Ectodermal cell (in vitro differentiated cells): Measurements from ENCODE around the gene KCNK17.

ENCODE experiments used
- H3K27ac ChIP-seq: 2 replicates; pipeline ENCODE4 v1.7.0; 2013; ENCODE audit warnings: mild to moderate bottlenecking, low read depth, low read length; ENCODE audit not compliant: insufficient read depth, poor library complexity, severe bottlenecking
- H3K27me3 ChIP-seq: 2 replicates; pipeline ENCODE4 v1.7.0; 2013; ENCODE audit warnings: mild to moderate bottlenecking, low read length; ENCODE audit not compliant: insufficient read depth, control insufficient read depth, poor library complexity, severe bottlenecking
- H3K36me3 ChIP-seq: one replicate; pipeline ENCODE4 v1.7.0; 2013; ENCODE audit warnings: low read length; ENCODE audit not compliant: control insufficient read depth, insufficient read depth
- H3K4me1 ChIP-seq: one replicate; pipeline ENCODE4 v1.7.0; 2013; ENCODE audit warnings: low read length; ENCODE audit not compliant: control insufficient read depth, insufficient read depth
- H3K4me3 ChIP-seq: 2 replicates; pipeline ENCODE4 v1.7.0; 2013; ENCODE audit warnings: low read depth, low read length, control low read depth; ENCODE audit not compliant: insufficient read depth
- H3K9me3 ChIP-seq: 2 replicates; pipeline ENCODE4 v1.7.0; 2013; ENCODE audit warnings: mild to moderate bottlenecking, low read length, moderate library complexity; ENCODE audit not compliant: control insufficient read depth
- WGBS, 2 experiments: methylation state at CpG; one replicate each; pipeline ENCODE4 v1.1.7; 2013; ENCODE audit warnings: missing lambda C conversion rate in 2 of 2; 5-methylcytosine and 5-hydroxymethylcytosine counted together

The KCNK17 gene

GRCh38 chr6:39273406-39273821, 40.8 kb downstream of the KCNK17 start:
- no peaks in the 10 kb centered on the region for H3K4me1 ChIP-seq
- 26 to 33% methylated on average over 6 of the region's 6 CpGs for WGBS, 2 experiments
- no peak overlapping the region for H3K4me3 ChIP-seq
- no peak overlapping the region for H3K27ac ChIP-seq
- H3K9me3 ChIP-seq, result no peaks in the 10 kb centered on the region
- no peaks in the 10 kb centered on the region for H3K36me3 ChIP-seq
- H3K27me3 ChIP-seq, result no peaks in the 10 kb centered on the region

GRCh38 chr6:39269961-39270360, 44.3 kb downstream of the KCNK17 start:
- Histone ChIP-seq H3K4me3 (no peak overlapping the region), H3K36me3 (no peaks in the 10 kb centered on the region), H3K27ac (no peak overlapping the region), H3K27me3 (no peaks in the 10 kb centered on the region), H3K9me3 (no peaks in the 10 kb centered on the region), H3K4me1 (no peaks in the 10 kb centered on the region)
- 100% methylated on average over 1 of the region's 1 CpG for WGBS, 2 experiments

- no peak overlapping the region for H3K4me3 ChIP-seq
- H3K9me3 ChIP-seq, result no peaks in the 10 kb centered on the region
- WGBS, 2 experiments, result 34 to 38% methylated on average over 3 of the region's 3 CpGs
These were observed 45.5 kb downstream of the KCNK17 start for GRCh38 chr6:39268721-39269120.

DNA sequence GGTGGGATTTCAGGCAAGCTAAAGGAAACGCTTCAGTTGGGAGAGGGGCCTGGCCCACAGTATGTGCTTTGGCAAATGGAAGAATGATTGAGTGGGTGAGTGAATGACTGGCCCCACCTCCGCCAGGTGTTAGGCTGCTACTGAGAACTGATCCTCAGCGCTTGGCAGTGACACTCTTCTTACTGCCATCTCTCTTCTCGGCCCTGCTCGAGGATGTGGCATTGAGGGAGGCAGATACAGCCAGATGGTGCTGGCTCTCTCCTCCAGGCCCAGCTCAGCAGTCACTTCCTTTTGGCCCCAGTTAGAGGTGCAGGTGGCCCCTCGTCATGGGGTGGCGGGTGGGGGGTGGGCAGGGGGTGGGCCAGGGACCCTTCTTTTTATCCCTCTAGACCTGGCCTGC, 46.0 kb downstream of the KCNK17 start:
- Histone ChIP-seq H3K4me3 (no peak overlapping the region), H3K27ac (no peak overlapping the region), H3K27me3 (no peaks in the 10 kb centered on the region), H3K9me3 (no peaks in the 10 kb centered on the region), H3K4me1 (no peaks in the 10 kb centered on the region), H3K36me3 (no peaks in the 10 kb centered on the region)
- WGBS, 2 experiments, result 86 to 97% methylated on average over 5 to 7 of the region's 7 CpGs

More at GRCh38 chr6:39268721-39269120, 45.5 kb downstream of the KCNK17 start:
- Histone ChIP-seq H3K27ac (no peak overlapping the region), H3K4me1 (no peaks in the 10 kb centered on the region), H3K36me3 (no peaks in the 10 kb centered on the region), H3K27me3 (no peaks in the 10 kb centered on the region)

GRCh38 chr6:39266782-39267355, 47.4 kb downstream of the KCNK17 start:
- Histone ChIP-seq H3K9me3 (no peaks in the 10 kb centered on the region), H3K4me1 (no peaks in the 10 kb centered on the region), H3K27ac (no peak overlapping the region), H3K36me3 (no peaks in the 10 kb centered on the region), H3K27me3 (no peaks in the 10 kb centered on the region), H3K4me3 (no peak overlapping the region)
- 87 to 92% methylated on average over 5 of the region's 5 CpGs for WGBS, 2 experiments

- Histone ChIP-seq H3K4me3 (no peak overlapping the region), H3K27me3 (no peaks in the 10 kb centered on the region), H3K9me3 (no peaks in the 10 kb centered on the region), H3K36me3 (no peaks in the 10 kb centered on the region), H3K27ac (no peak overlapping the region), H3K4me1 (no peaks in the 10 kb centered on the region)
- WGBS, 2 experiments, result 82 to 93% methylated on average over 1 to 2 of the region's 2 CpGs
These were observed 47.8 kb downstream of the KCNK17 start for GRCh38 chr6:39266375-39266774.

DNA sequence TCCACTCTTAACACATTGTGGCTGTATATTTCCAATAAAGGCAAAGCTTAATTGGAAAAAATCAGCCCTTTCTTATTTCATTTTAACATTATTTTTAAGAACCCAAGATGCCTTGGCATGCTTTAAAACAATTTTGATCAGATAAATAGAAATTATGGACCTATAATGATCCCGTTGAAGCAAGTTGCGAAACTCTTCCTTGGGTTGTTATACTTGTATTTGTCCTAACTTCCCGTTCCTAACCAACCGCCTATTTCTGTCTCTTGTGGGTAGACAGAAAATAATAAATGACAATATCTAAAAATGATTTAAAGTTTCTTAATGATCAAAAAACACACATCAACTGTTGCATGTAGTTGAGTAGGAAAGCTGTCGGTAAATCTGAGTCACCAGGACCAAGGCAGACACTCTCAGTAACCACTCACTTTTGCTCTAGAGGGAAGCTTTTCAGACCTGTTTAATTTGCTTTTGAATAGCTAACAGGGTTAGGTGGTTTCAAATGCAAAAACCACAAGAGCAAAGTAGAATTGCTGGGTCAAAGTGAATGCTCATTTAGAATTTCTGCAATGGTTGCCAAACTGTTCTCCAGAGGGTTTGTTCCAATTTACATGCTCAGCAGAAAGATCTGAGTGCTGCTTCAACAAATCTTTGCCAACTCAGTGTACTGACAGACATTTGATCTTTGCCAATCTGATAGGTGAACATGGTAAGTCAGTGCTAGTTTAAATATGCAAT, 50.7 kb downstream of the KCNK17 start:
- Histone ChIP-seq H3K27me3 (no peaks in the 10 kb centered on the region), H3K4me1 (no peaks in the 10 kb centered on the region), H3K36me3 (no peaks in the 10 kb centered on the region), H3K4me3 (no peak overlapping the region), H3K9me3 (no peaks in the 10 kb centered on the region), H3K27ac (no peak overlapping the region)
- WGBS, 2 experiments, result 0 to 39% methylated on average over 1 to 5 of the region's 5 CpGs

- WGBS, 2 experiments, result 95 to 98% methylated on average over 3 of the region's 3 CpGs
- no peak overlapping the region for H3K4me3 ChIP-seq
- no peaks in the 10 kb centered on the region for H3K9me3 ChIP-seq
- H3K27me3 ChIP-seq, result no peaks in the 10 kb centered on the region
- no peaks in the 10 kb centered on the region for H3K36me3 ChIP-seq
- H3K27ac ChIP-seq, result no peak overlapping the region
- no peaks in the 10 kb centered on the region for H3K4me1 ChIP-seq
These were observed 52.5 kb downstream of the KCNK17 start for GRCh38 chr6:39261751-39262150.

- no peak overlapping the region for H3K4me3 ChIP-seq
- H3K27ac ChIP-seq, result no peak overlapping the region
- H3K4me1 ChIP-seq, result no peaks in the 10 kb centered on the region
- H3K9me3 ChIP-seq, result no peaks in the 10 kb centered on the region
- no peaks in the 10 kb centered on the region for H3K27me3 ChIP-seq
- H3K36me3 ChIP-seq, result no peaks in the 10 kb centered on the region
- WGBS, 2 experiments, result 91 to 95% methylated on average over 2 of the region's 2 CpGs
These were observed 53.3 kb downstream of the KCNK17 start for GRCh38 chr6:39260953-39261352.

- Histone ChIP-seq H3K27me3 (no peaks in the 10 kb centered on the region), H3K4me3 (no peak overlapping the region), H3K9me3 (no peaks in the 10 kb centered on the region), H3K27ac (no peak overlapping the region), H3K4me1 (no peaks in the 10 kb centered on the region), H3K36me3 (no peaks in the 10 kb centered on the region)
- 97 to 98% methylated on average over 2 of the region's 2 CpGs for WGBS, 2 experiments
These were observed 53.8 kb downstream of the KCNK17 start for GRCh38 chr6:39260456-39260855.
